ENCODE data around the gene LIPK. TPM values are rescaled to one million over a fixed set of nuclear protein-coding genes. Genes with fewer than 3 reads are reported as not detected.

LIPK gene
- total and polyA plus RNA-seq, 9 of the 15 experiments (the other 6 are each of a cell fraction or from before 2014, with no cell fraction given), result not detected

DNA sequence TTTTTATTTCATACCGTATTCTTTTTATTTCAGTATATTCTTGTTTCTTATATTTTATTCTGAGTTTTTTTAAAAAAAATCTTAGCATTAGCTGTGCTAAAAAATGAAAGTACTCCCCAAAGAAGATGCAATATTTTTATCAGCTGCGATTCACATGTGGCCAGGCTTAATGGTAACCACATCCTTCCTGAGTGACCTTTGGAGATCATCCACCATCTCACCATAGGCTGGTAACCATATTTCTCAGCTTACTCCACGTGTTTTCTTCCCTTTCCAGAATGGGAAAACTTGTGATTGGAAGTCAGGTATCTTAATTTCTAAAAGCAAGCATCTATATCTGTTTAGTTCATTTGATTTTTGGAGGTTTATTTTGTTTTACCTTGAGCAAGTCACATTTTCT lies 77.7 kb downstream of the LIPK start:
- Histone ChIP-seq H3K4me1 (replicated peaks in 1 of 2; ENCODE audit: control insufficient read depth in 2 of 2, insufficient read depth in 2 of 2, low read length in 2 of 2) (no peaks in the 10 kb centered on the region), H3K79me2 (ENCODE audit: control insufficient read depth, insufficient read depth, low read length) (no peaks in the 10 kb centered on the region), H3K9me3 (replicated peaks; ENCODE audit: control insufficient read depth, insufficient read depth, low read depth, low read length) (no peaks in the 10 kb centered on the region), H3K4me3 (no peak overlapping the region), H3K4me2 (ENCODE audit: insufficient read depth, low read length) (no peak overlapping the region), H3K9me1 (ENCODE audit: control insufficient read depth, insufficient read depth, low read length) (no peaks in the 10 kb centered on the region), H3K27me3 (ENCODE audit: control insufficient read depth in 2 of 2, insufficient read depth in 2 of 2, low read length in 2 of 2) (no peaks in the 10 kb centered on the region), H3K27ac (ENCODE audit: extremely low read depth, low read depth, low read length) (no peak overlapping the region), H3K36me3 (ENCODE audit: control insufficient read depth, insufficient read depth, low read length) (no peaks in the 10 kb centered on the region), H3K9ac (ENCODE audit: insufficient read depth in 1 of 2, low read depth in 2 of 2, low read length in 2 of 2) (no peak overlapping the region), H4K20me1 (replicated peaks; ENCODE audit: control insufficient read depth, insufficient read depth, low read length) (no peaks in the 10 kb centered on the region), H2AFZ (ENCODE audit: low read depth, low read length) (no peak overlapping the region)
- TF ChIP-seq RBM34 (IDR thresholded peaks at IDR 0.05; ENCODE audit: borderline replicate concordance, insufficient read depth, low read length) (no peak), KHSRP (IDR thresholded peaks at IDR 0.05) (no peak), KLF1 (tag; IDR thresholded peaks at IDR 0.05) (no peak), ZNF57 (CRISPR knock-in tag; IDR thresholded peaks at IDR 0.05) (no peak), EHMT2 (IDR thresholded peaks at IDR 0.05) (no peak), ZBED1 (IDR thresholded peaks at IDR 0.05) (no peak), ZNF217 (CRISPR knock-in tag; IDR thresholded peaks at IDR 0.05) (no peak), EP300 (IDR thresholded peaks at IDR 0.05; ENCODE audit: low read length) (no peak), CBX3 (IDR thresholded peaks at IDR 0.05; ENCODE audit: borderline replicate concordance in 1 of 2, low read length in 2 of 2) (no peak), SP1 (CRISPR knock-in tag; IDR thresholded peaks at IDR 0.05) (no peak), FOXJ3 (CRISPR knock-in tag; IDR thresholded peaks at IDR 0.05) (no peak), BACH1 (tag; IDR thresholded peaks at IDR 0.05) (no peak), COPS2 (conservative IDR thresholded peaks at IDR 0.05) (no peak), PTTG1 (tag; IDR thresholded peaks at IDR 0.05; ENCODE audit: low read depth) (no peak), ZNF184 (CRISPR knock-in tag; IDR thresholded peaks at IDR 0.05) (no peak)
- intact Hi-C loops (cut with micrococcal nuclease), result no loop called here
- POLR2A ChIA-PET, result no interaction called here
- FAIRE-seq (no peak), ATAC-seq (no peak), DNase-seq (ENCODE audit: extremely low read depth in 1 of 4, low spot score in 3 of 4) (no peak)
- in situ Hi-C loops (cut with MboI), result no loop called here
- WGBS (ENCODE audit: insufficient coverage, low coverage, missing lambda C conversion rate), result 3% methylated on average over 3 of the region's 3 CpGs
- BruUV-seq (replicated peaks), result no TSS peak
- CTCF ChIA-PET (ENCODE audit: low intra/inter-chr PET ratio), result no interaction called here

Data from K562 (cell line).